ENCODE measurements around the gene SDK2.

SDK2 gene

DNA sequence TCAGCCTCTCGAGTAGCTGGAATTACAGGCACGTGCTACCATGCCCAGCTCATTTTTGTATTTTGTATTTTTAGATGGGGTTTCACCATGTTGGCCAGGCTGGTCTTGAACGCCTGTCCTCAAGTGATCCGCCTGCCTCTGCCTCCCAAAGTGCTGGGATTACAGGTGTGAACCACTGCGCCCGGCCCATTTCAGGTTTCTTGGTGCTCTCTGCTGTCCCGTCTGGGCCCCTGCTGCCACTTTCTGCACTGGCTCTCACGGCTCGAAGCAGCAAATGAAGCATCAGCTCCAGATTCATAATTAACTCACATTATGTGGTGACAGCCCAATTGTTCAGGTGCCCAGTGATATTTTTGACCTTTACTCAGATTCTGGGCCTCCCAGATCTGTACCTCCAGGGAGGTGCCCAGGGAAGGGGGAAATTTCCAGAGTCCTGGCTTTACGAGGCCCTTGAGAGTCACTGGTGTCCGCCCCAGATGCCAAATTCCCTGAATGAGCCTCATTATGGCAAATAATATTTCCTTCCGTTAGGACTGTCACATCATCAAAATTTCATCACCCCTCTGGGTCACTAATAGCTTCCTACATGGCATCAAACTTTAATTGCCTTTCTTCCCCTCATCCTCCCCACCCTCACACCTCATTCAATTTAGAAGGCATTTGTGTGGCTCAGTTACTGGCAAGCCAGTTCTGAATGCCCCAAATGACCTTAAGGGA, 9.0 kb downstream of the SDK2 start:
- no peak overlapping the region for H3K4me3 ChIP-seq (ENCODE audit: low read depth, low read length)
- TF ChIP-seq, protein P1, sequence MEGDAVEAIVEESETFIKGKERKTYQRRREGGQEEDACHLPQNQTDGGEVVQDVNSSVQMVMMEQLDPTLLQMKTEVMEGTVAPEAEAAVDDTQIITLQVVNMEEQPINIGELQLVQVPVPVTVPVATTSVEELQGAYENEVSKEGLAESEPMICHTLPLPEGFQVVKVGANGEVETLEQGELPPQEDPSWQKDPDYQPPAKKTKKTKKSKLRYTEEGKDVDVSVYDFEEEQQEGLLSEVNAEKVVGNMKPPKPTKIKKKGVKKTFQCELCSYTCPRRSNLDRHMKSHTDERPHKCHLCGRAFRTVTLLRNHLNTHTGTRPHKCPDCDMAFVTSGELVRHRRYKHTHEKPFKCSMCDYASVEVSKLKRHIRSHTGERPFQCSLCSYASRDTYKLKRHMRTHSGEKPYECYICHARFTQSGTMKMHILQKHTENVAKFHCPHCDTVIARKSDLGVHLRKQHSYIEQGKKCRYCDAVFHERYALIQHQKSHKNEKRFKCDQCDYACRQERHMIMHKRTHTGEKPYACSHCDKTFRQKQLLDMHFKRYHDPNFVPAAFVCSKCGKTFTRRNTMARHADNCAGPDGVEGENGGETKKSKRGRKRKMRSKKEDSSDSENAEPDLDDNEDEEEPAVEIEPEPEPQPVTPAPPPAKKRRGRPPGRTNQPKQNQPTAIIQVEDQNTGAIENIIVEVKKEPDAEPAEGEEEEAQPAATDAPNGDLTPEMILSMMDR (IDR thresholded peaks at IDR 0.05; ENCODE audit: borderline replicate concordance, insufficient read depth, low read depth, low read length): no peak

DNA sequence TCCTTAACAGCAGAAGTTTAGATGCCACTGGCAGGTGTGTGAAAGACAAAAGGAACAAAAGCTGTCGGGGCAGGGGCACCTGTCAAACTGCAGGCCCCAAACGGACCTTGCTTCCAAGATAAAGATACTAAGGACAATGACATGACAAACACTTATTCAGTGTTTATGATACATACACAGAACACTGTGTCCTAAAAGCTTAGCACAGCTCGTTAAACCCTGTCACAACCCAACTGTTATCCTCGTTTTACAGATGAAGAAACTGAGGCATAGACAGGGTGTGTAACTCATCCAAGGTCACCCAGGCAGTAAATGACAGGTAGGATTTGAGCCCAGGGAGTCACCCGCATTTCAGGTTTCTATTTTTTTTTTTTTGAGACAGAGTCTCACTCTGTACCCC, 9.6 kb downstream of the SDK2 start:
- TF ChIP-seq, protein P1 (IDR thresholded peaks at IDR 0.05; ENCODE audit: borderline replicate concordance, insufficient read depth, low read depth, low read length): no peak
- no peak overlapping the region for H3K4me3 ChIP-seq (ENCODE audit: low read depth, low read length)

DNA sequence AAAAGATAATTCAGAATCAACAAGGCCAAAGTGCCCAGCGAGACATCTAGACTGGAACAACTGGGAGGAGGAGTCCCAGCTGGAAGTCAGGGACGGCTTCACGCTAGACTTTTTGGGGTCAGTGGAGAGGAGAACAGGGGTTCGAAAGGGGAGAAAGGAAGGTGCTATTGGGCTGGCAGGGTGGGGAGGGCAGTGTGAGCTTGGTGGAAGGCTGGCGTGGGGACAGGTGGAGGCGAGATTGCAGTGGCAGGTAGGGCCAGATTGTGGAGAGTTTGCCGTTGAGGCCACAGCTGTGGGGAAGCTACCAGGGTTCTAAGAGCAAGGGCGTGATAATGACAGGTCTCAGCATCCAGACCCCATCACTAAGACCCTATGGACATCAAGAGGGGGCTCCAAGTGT, 10.5 kb downstream of the SDK2 start:
- TF ChIP-seq, protein P1 (IDR thresholded peaks at IDR 0.05; ENCODE audit: borderline replicate concordance, insufficient read depth, low read depth, low read length): no peak
- H3K4me3 ChIP-seq (ENCODE audit: low read depth, low read length): no peak overlapping the region

DNA sequence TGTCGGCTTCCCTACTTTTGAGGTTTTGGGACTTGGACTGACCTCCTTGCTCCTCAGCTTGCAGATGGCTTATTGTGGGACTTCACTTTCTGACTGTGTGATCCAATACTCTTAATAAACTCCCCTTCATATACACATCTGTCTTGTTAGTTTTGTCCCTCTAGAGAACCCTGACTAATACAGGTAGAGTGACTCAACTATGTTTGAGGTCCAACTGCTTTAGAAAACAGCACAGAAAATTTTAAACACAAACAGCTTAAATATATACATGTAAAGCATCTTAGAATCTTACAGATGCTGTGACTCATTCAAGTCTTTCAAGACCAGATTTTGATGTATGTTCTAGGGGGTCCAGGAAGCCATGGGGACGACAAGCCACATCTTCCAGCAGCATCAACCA, 11.7 kb downstream of the SDK2 start:
- no peak overlapping the region for H3K4me3 ChIP-seq (ENCODE audit: low read depth, low read length)
- TF ChIP-seq, protein P1 (IDR thresholded peaks at IDR 0.05; ENCODE audit: borderline replicate concordance, insufficient read depth, low read depth, low read length): no peak

DNA sequence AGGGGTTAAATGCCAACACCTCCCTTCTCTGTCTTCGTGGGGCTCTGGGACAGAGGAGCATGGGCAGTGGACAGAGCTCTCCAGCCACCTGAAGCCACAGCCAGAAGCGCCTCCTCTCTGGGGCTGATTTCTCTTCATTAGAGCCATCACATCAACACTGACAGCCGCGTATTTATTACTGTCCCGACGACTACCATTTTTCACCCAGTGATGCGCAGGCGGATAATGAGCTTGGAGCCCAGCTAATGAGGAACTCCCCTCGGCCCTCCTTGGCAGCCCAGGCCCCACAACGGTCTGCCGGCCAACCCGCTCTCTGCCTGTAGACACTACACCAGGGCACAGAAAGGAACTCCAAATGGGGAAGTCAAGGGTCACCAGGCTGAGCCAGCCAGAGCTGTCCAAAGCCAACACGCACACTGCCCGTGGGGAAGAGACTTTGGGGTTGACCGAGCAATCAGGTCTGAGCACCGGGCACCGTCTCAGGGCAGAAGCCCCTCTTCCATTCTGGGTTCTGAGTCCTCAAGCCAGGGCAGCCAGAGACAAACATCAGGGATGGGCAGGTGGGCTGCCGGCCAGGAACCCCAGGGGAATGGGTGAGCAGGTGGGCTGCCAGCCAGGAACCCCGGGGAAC, 13.2 kb downstream of the SDK2 start:
- TF ChIP-seq, protein P1 (IDR thresholded peaks at IDR 0.05; ENCODE audit: borderline replicate concordance, insufficient read depth, low read depth, low read length): no peak
- H3K4me3 ChIP-seq (ENCODE audit: low read depth, low read length): no peak overlapping the region

DNA sequence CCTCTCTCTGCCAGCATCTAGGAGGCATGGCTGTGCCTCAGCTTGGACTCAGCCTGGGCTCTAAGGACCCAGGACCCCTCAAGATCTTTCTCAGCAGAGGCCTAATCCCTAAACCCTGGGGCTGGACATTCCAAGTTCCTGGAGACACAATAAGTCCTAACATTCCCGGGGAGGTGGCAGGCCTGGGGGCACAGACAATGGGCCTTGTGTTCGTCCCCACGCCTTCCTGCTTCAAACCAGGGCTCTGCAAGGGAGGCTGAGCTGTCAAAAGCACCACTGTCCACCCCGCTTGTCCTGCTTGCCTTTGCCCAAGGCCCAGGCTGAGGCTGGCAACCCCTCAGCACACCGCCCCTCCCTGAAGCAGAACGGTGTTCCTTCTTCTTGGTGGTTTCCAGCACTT, 13.7 kb downstream of the SDK2 start:
- H3K4me3 ChIP-seq (ENCODE audit: low read depth, low read length): no peak overlapping the region
- TF ChIP-seq, protein P1 (IDR thresholded peaks at IDR 0.05; ENCODE audit: borderline replicate concordance, insufficient read depth, low read depth, low read length): no peak

All from GM12875 (cell line).